Testis (tissue), 3 donors: Measurements from ENCODE around the gene ZSWIM6. TPM values are rescaled to one million over a fixed set of nuclear protein-coding genes. Genes with fewer than 3 reads are reported as not detected.

Experiments
- DNase-seq: peaks from one replicate; pipeline ENCODE4 v3.0.0-alpha.2; 2019
- H3K27ac ChIP-seq, 2 donors: fragments of 200-600 bp; sonication (generic); one replicate each; pipeline ENCODE4 v1.5.1; 2019
- H3K27me3 ChIP-seq: fragments of 200-600 bp; sonication (generic); one replicate; pipeline ENCODE4 v1.5.1; 2019
- H3K36me3 ChIP-seq: fragments of 200-600 bp; sonication (generic); one replicate; pipeline ENCODE4 v1.5.1; 2017; ENCODE audit warnings: low read depth; ENCODE audit errors: missing control alignments
- H3K4me1 ChIP-seq: fragments of 200-600 bp; sonication (generic); one replicate; pipeline ENCODE4 v1.5.1; 2019
- H3K4me3 ChIP-seq, 2 donors: fragments of 200-600 bp; sonication (generic); one replicate each; pipeline ENCODE4 v1.5.1; 2017 to 2019
- H3K9me3 ChIP-seq: fragments of 200-600 bp; sonication (generic); one replicate; pipeline ENCODE4 v1.5.1; 2017
- POLR2A ChIP-seq: fragments of 450-650 bp; IDR thresholded peaks from one replicate; pipeline ENCODE4 v1.6.1; 2017; ENCODE audit warnings: antibody characterized with exemption, mild to moderate bottlenecking, moderate library complexity
- WGBS, 2 donors: methylation state at CpG; one replicate each; pipeline ENCODE4 v1.1.5; 2018; 5-methylcytosine and 5-hydroxymethylcytosine counted together
- intact Hi-C: fragments of 100-400 bp; cut with DNase I; formaldehyde crosslinking; loops from one replicate; pipeline ENCODE4 v1.15.1; 2023; ENCODE audit warnings: low total_unique reads
- polyA plus RNA-seq: library from polyadenylated mRNA; stranded (reverse); fragments of 350-450 nt; fragmentation: Illumina TruSeq; extraction: RNeasy Lipid Tissue Mini Kit (QIAGEN cat#74804); gene quantifications from one replicate; pipeline ENCODE4 v1.2.3, GENCODE V29; 2014; ENCODE audit warnings: low read depth, low replicate concordance; ENCODE audit not compliant: insufficient read depth
- total RNA-seq, 2 donors: library from RNA; depleted of rRNA; stranded (reverse); fragments of >200 nt; gene quantifications; one replicate each; pipeline ENCODE4 v1.2.3, GENCODE V29; 2016
- TF ChIP-seq, protein P1 (sequence below), 3 experiments: fragments of 450-650 bp in 2 of 3; fragments of 200-600 bp in 1 of 3; sonication (generic) in 1 of 3; IDR thresholded peaks; one replicate each; pipeline ENCODE4 v1.5.1; 2016 to 2019; ENCODE audit warnings: antibody characterized with exemption in 3 of 3, mild to moderate bottlenecking in 2 of 3, moderate library complexity in 1 of 3

The ZSWIM6 gene
- total and polyA plus RNA-seq, 3 donors from 2014 or later: 14.6 to 18.0 (median 16.5) TPM

DNA sequence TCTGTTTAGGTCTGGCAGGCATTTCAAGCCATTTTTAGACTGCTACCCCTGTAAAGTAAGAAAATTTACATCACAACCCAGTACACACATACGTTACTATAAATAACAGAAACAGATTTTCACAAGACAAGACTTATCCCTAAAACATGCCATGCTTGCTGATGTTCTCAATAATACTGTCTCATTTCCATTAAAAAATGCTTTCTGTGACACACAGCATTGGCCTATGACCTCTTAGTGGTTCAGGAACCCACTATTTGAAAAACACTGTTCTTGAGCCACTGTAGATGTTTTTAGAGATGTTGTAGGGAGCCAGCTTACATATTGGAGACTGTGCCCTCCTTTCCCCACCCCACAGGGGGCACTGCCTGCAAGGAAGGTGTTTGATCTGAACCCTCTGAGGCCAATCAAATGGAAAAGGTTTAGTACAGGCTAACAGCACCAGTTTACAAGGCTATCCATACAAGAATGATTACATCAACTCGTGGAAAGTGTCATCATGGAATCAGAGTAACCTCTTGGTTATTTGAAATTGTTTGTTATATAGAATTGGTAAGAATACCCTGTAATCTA is 30.8 kb downstream of the ZSWIM6 start:
- H3K36me3 ChIP-seq: no peaks in the 10 kb centered on the region
- H3K4me3 ChIP-seq: no peak overlapping the region
- WGBS, 2 donors: 92 to 93% methylated on average over 2 of the region's 2 CpGs
- no peak overlapping the region for H3K27ac ChIP-seq
- DNase-seq: no peak
- intact Hi-C loops: no loop called here
- no peaks in the 10 kb centered on the region for H3K27me3 ChIP-seq
- no peaks in the 10 kb centered on the region for H3K9me3 ChIP-seq
- no peaks in the 10 kb centered on the region for H3K4me1 ChIP-seq
- TF ChIP-seq, protein P1, sequence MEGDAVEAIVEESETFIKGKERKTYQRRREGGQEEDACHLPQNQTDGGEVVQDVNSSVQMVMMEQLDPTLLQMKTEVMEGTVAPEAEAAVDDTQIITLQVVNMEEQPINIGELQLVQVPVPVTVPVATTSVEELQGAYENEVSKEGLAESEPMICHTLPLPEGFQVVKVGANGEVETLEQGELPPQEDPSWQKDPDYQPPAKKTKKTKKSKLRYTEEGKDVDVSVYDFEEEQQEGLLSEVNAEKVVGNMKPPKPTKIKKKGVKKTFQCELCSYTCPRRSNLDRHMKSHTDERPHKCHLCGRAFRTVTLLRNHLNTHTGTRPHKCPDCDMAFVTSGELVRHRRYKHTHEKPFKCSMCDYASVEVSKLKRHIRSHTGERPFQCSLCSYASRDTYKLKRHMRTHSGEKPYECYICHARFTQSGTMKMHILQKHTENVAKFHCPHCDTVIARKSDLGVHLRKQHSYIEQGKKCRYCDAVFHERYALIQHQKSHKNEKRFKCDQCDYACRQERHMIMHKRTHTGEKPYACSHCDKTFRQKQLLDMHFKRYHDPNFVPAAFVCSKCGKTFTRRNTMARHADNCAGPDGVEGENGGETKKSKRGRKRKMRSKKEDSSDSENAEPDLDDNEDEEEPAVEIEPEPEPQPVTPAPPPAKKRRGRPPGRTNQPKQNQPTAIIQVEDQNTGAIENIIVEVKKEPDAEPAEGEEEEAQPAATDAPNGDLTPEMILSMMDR (IDR thresholded peaks at IDR 0.05): no peak
- no peak for TF ChIP-seq POLR2A

GRCh38 chr5:61363401-61364114 is 31.5 kb downstream of the ZSWIM6 start:
- Histone ChIP-seq H3K27ac (no peak overlapping the region), H3K9me3 (no peaks in the 10 kb centered on the region), H3K27me3 (no peaks in the 10 kb centered on the region), H3K4me3 (no peak overlapping the region), H3K36me3 (no peaks in the 10 kb centered on the region), H3K4me1 (no peaks in the 10 kb centered on the region)
- no peak for DNase-seq
- TF ChIP-seq, protein P1 (IDR thresholded peaks at IDR 0.05): no peak
- TF ChIP-seq POLR2A: no peak
- intact Hi-C loops: no loop called here
- WGBS, 2 donors: 84 to 88% methylated on average over 3 of the region's 3 CpGs

DNA sequence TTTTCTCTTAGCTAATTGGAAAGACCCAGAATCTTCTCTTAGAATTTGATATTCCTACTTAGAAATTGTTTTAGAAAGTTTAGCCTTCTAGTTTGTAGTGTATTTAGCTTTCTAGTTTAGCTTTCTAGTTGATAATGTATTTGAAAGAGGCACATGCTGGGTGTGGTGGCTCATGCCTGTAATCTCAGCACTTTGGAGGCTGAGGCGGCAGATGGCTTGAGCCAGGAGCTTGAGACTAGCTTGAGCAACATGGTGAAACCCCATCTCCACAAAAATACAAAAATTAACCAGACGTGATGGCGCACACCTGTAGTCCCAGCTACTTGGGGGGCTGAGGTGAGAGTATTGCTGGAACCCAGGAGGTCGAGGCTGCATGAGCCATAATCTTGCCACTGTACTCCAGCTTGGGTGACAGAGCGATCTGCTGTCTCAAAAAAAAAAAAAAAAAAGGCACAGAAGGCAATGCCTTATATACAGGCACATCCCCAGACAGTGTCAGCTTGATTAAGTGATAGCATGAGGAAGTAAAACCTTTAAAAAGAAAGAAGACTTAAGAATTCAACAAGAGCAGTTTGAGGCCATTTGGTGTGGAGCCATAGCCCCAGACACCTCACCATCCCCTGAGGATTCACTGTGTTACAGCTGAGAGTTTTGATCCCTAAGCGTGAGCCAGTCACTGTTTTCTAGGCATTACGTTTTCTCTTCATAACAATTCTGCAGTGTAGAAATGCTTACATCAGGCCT is 34.6 kb downstream of the ZSWIM6 start:
- Histone ChIP-seq H3K27ac (no peak overlapping the region), H3K36me3 (no peaks in the 10 kb centered on the region), H3K4me1 (no peaks in the 10 kb centered on the region), H3K4me3 (no peak overlapping the region), H3K27me3 (no peaks in the 10 kb centered on the region), H3K9me3 (no peaks in the 10 kb centered on the region)
- intact Hi-C loops: no loop called here
- TF ChIP-seq, protein P1 (IDR thresholded peaks at IDR 0.05): no peak
- DNase-seq: no peak
- 95 to 97% methylated on average over 7 of the region's 7 CpGs for WGBS, 2 donors

DNA sequence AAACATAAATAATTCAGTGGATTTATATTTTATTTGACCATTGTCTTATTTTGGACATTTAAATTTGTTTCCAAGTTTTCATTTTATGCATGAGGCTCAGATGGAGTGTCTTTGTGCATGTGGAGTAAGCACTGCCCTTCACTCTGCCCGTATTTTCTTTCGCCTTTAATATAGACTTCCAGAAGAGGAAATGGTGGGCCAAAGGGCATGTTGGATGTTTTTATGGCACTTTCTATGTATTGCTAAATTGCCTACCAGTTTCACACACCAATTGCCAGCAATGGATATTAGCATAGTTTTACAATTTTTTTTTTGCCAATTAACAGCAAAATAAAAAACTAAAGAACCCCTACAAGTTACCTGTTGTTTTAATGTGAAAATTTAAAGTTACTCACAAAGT is 38.4 kb downstream of the ZSWIM6 start:
- H3K9me3 ChIP-seq: no peaks in the 10 kb centered on the region
- H3K4me1 ChIP-seq: no peaks in the 10 kb centered on the region
- intact Hi-C loops: no loop called here
- no peak for DNase-seq
- no peak overlapping the region for H3K4me3 ChIP-seq
- H3K36me3 ChIP-seq: no peaks in the 10 kb centered on the region
- H3K27ac ChIP-seq: no peak overlapping the region
- no peaks in the 10 kb centered on the region for H3K27me3 ChIP-seq
- WGBS, 2 donors: 89 to 98% methylated on average over 2 of the region's 2 CpGs
- TF ChIP-seq, protein P1 (IDR thresholded peaks at IDR 0.05): no peak
- no peak for TF ChIP-seq POLR2A
